HG03196 (cell line): Measurements from ENCODE around the gene DUSP22.

Experiments
- ATAC-seq: cut with Tn5 transposase; IDR thresholded peaks from one replicate; pipeline ENCODE4 v1.9.1; 2021; ENCODE audit not compliant: unreplicated experiment

DUSP22 gene

DNA sequence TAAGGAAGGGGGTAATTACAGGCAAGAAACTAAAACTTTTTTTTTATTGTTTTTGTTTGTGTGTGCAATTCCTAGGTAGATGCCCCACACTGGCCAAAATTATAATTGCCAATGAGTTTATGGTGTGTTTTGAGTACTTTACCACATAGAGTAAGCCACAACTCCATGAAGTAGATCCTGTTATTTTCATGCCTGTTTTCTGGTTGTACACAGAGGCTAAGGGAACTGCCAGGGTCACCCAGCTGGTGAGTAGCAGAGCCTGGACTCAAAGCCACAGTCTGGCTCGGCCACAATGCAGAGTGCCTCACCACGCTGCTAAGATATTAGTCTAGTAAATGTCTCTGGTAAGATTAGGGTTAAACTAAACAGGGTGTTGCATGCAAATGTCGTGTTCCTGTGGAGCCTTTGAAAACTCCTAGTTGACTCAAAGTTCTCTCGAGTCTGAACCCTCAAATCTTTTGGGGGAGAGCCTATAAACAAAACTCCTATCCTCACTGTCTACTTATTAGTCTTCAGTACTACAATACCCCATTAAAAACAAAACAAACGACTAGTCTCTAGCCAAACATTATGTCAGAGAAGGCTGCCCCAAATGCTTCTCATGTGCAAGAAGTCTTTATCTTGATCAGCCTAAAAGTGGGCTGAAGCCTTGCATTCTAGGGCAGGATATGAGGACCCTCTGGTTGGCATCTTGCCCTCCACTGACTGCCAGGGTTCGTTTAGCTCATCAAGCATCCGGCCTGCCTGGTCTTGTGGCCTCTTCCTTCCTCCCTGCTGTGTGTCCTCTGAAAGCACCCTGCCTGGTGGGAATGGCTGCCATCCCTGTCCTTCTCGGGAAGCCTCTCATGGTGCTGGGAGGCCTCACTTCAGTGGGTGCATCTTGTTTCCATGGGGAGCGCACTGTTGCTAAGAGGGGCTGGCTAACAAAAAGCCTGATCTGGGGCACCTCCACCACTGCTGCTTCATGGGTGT, 4.2 kb downstream of the DUSP22 start:
- ATAC-seq = peak; percentile 20

DNA sequence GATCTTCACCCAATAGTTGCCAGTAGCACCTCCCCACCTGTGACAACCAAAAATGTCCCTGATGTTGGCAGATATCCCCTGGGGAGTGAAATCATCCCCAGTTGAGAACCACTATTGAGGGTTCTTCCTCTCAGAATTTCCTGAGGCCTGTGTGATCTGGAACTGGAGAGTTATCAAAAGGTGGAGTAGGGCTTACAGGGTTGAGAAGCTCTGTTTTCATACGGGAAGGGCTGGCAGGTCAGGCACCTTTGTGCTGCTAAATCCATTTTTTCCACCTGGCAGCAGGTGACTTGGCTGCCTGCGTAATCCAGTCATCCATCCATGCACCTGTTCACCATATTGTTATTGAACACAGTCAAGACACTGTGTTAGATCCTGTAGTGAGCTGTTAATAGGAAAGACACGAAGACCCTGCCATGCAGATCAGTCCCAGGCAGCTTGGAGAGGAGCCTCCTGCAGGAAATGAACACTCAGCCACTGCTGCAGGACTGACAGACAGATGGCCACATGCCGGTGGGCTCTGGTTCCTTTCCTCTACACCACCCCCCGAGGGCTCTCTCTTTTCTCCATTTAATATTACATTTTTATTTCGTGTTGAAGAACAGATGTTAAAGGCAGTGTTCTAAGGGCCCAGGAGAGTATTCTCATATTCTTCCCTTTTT, 5.4 kb downstream of the DUSP22 start:
- no peak for ATAC-seq

GRCh38 chr6:298233-299103, 6.2 kb downstream of the DUSP22 start:
- peak; percentile 20 for ATAC-seq

DNA sequence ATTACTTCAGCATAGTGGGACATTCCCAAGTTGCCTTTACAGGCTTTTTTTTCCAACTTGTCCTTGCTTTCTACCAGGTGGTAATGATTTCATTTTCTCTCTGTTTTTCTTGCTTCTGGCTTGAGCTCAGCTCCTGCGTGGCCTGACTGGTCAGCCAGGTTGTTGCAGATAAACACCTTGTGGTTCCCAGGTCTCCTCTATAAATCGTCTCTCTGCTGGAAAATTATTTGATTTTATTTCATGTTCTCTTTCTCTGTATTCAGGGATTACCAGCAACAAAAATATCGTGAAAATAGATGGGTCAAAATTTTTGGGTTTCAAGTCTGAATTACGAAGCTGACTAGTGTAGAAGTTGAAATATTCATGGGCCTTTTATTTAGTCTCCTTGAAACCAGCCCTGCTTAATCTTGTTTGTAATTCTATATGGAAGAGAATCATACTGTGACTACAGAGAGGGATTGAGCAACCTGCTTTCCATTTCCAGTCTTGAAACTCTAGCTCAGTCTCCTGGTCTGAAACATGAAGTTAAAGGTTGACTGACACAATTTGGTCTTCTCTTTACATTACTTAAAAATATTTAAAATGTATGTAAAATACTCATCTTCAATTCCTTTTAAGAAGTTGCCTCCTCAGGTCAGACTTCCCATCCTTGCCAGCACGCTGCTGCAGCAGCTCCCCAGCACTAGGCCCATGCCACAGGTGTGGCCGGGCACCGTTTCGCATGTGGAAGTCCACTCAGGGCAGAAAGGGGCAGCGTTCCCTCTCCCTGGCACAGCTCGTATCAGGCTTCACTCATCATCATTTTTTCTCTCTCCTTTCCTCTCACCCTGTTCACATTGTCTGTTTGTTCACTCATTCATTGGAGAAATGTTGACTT, 7.1 kb downstream of the DUSP22 start:
- no peak for ATAC-seq

DNA sequence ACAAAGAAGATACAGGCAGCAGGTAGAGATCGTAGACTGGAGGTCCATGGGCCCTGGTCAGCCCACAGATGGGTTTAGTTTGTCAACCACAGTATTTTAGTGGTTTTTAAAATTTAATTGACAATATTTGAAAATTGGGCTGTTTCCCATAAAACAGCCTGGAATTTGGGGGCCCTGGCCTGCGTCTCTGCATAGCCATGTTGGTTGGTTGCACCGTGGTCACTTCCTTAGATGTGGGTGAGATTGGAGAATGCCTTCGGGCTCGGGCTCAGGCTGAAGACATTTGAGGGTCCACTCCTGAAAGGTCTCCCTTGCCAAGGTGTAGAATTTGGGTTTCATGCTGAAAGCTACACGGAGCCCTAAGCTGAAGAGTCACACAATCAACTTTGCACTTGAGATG, 7.7 kb downstream of the DUSP22 start:
- ATAC-seq = no peak

- no peak for ATAC-seq
These were observed 8.4 kb downstream of the DUSP22 start for GRCh38 chr6:300494-301198.

- no peak for ATAC-seq
These were observed 9.2 kb downstream of the DUSP22 start for GRCh38 chr6:301526-301925.

DNA sequence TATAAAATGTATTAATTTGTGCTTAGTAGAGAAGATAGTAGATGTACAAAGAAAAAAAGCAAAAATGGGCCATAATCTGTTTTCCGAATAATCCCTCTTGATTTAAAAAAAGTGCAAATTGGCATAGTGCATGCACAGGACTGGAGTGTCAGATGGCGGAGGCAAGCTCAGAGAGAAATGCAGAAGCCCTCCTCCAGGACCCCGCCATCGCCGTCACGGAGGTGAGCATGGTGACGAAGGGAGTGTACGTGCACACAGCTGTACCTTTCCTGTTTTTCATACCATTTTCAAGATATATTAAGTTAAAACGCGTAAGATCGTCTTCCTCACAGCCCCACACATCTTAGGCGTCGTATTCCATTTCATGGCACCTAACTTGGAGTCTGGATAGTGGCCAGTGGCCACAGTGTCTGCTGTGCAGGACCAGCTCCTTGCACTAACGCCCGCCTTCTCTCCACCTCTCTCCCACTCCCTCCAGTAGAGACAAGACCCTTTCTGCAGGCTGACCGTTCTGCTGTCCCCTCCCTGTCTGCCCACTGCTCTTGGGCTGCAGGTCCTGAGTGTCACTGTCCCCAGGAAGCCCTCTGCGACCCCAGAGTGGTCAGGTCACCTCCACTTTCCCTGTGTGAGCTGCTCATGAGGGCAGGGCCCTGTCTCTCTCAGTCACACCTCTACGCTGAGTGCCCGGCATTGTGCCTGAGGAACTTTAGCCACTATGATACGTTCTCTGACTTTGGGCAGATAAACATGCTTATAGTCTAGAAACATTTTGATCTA, 9.8 kb downstream of the DUSP22 start:
- ATAC-seq = no peak

- ATAC-seq = no peak
These were observed 10.5 kb downstream of the DUSP22 start for GRCh38 chr6:302760-303159.

DNA sequence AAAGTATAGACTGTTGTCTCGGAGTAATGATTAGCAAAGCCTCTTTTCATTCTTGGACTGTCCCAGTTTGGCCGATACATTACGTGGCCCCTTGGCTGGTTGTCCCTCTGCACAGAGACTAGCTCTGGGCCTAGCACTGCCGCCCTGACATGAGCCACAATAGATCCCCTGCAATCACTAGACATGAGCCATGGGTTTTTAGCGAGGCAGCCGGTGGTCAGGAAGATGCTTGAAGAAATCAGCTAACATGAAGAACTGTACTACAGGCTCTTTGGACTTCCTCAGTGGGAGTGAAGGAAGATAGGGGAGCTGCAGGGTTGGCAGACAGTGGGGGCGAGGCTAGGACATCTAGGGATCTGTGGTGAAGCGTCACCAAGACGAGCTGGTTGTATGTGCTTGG, 11.0 kb downstream of the DUSP22 start:
- no peak for ATAC-seq

GRCh38 chr6:303948-304558, 11.8 kb downstream of the DUSP22 start:
- ATAC-seq = no peak

DNA sequence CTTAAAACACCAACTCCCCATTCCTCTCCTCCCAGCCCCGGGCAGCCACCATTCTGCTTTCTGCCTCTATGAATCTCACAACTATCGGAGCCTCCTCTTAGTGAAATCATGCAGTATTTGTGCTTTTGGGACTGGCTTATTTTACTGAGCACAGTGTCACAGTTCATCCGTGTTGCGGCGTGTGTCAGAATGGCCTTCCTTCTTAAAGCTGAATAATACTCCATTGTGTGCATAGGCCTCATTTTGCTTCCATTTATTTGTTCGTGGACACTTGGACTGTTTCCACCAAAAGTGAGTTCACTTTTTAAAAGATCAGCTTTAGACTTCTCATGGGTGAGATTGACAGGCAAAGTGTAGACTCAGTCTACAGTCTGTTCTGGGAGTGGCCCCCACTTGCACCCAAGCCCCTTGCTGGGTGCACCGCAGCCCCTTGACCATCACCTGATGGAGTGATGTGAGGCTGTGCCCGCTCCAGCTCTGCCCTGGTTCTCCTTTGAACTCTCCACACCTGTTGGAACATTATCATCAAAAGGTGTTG, 12.6 kb downstream of the DUSP22 start:
- ATAC-seq = no peak

GRCh38 chr6:305371-306206, 13.3 kb downstream of the DUSP22 start:
- peak; percentile 73 for ATAC-seq

GRCh38 chr6:306641-307061, 14.4 kb downstream of the DUSP22 start:
- ATAC-seq = no peak

DNA sequence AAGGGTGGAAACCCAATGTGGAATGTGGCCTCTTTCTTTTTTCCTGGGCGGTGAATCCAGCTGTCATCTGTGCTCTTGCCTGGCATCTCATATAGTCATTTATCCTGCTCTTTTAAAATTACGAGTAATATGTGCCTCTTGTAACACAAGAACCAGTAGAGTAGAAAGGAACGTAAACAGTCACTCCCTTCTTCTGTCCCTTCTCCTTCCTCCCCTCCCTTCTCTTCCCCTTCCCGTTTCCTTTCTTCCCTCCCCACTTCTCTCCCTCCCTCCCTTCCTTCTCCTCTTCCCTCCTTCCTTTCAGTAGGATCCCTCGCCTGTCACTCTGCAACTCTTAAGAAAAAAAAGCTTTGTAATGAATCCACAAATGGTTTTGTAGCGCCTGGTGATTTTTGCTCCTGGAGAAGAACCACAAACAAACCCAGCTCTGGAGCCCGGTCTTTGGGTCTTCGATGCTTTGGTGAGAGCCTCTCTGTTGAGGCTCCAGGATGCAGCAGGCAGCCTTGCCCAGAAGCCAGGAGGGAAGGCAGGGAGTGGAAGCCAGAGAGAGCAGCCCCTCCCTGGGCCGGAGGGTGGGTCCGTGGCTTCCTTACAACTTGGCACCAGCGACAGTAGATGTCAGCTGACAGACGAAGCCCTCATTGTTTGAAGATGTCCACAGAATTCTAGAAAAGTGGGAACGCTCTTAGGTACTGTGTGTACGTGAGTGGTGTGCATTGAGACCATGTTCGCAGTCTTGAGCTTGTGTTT, 15.0 kb downstream of the DUSP22 start:
- ATAC-seq = no peak

DNA sequence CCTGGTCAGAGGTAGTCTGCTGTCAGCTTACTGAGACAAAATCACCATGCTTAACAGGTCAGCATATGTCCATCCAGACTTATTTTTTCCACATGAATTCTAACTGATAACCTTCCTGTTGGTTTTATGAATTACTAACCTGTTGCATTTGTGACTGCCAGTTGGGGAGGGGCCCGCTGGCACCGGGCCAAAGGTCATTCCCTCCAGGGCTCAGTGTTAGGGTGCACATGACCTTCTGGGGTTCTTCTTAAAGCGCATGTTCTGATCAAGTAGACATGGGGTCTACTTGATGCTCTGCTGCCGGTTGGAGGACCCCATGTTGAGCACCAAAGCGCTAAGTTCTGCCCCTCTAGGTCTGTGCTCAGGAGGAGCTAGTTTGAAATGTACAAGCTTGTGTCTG, 15.6 kb downstream of the DUSP22 start:
- ATAC-seq = no peak

DNA sequence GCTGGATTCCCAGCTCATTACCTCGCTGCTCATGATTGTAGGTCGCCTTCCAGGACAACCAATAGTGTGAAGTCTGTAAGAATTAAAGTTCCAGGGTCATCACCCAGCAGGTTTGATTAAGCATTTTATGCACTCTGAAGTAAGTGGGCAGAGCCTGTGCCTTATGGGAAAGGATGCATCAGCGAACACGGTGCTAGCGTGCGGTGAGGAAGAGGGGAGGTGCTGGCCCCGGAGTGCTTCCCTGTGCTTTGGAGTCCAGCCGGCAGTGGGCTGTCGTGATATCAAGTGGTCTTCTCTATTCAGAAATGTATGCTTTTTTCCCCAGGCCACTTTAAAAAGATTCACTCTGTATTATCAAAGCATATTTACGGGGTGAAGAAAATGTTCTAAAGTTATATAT, 16.0 kb downstream of the DUSP22 start:
- no peak for ATAC-seq
